ENCODE data around the gene CYTH4. TPM values are rescaled to one million over a fixed set of nuclear protein-coding genes. Genes with fewer than 3 reads are reported as not detected.
A peak's percentile ranks its signal among the peaks of the same experiment; 100 is the strongest.

CYTH4 gene
- total RNA-seq, 4 donors from 2014 or later, result 5.1 to 27.3 (median 9.4) TPM

DNA sequence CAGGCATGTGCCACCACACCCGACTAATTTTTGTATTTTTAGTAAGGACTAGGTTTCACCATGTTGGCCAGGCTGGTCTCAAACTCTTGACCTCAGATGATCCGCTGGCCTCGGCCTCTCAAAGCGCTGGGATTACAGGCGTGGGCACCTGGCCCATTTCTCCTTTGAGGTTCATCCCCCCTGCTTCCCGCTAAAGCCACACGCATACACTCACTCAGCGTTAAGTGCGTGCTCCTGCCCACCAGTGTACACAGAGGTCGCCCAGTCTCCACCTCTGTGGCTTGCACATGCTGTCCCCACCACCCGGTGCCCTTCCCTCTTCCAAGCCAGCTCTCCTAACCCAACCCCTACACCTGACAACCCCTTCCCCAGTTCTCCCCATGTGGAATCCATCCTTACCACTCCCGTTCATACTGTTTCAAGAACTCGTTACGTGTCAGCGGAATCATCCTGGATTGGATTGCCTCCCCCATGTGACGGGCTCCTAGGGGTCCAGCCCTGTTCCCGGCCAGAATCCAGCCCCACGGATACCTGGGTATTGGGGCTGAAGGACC is 15.7 kb upstream of the CYTH4 start:
- WGBS, result 61% methylated on average over 15 of the region's 18 CpGs
- Histone ChIP-seq H3K9me3 (peaks cover 0 to 20% (median 15%) of the 10 kb centered on the region in 4 donors), H3K4me1 (peaks cover 0 to 9% (median 8%) of the 10 kb centered on the region in 4 donors), H3K27me3 (peaks cover 0 to 80% (median 0%) of the 10 kb centered on the region in 4 donors), H3K4me3 (peak overlapping the region; percentile 33 to 53 (median 38)), H3K36me3 (no peaks in the 10 kb centered on the region), H3K27ac (replicated peaks in 1 of 4) (no peak overlapping the region)
- intact Hi-C loops (cut with DNase I), result no loop called here
- no peak for DNase-seq (ENCODE audit: extremely low spot score)
- no peak for TF ChIP-seq POLR2AphosphoS5 (IDR thresholded peaks at IDR 0.05)
- TF ChIP-seq POLR2A (IDR thresholded peaks at IDR 0.05; ENCODE audit: low read depth), result no peak
- TF ChIP-seq EP300 (IDR thresholded peaks at IDR 0.05), result no peak
- no peak for TF ChIP-seq CTCF (IDR thresholded peaks at IDR 0.05)

- Histone ChIP-seq H3K9me3 (peaks cover 0 to 20% (median 15%) of the 10 kb centered on the region in 4 donors), H3K36me3 (no peaks in the 10 kb centered on the region), H3K27me3 (peaks cover 0 to 81% (median 0%) of the 10 kb centered on the region in 4 donors), H3K4me3 (peak overlapping the region; percentile 33 to 53 (median 38)), H3K4me1 (peaks cover 0 to 9% (median 8%) of the 10 kb centered on the region in 4 donors), H3K27ac (replicated peaks in 1 of 4) (peak overlapping the region in 1 of 4 donors; percentile 28)
- intact Hi-C loops (cut with DNase I), result no loop called here
- no peak for DNase-seq (ENCODE audit: extremely low spot score)
- TF ChIP-seq CTCF (IDR thresholded peaks at IDR 0.05), result peak; percentile 35 to 55 (median 48)
- TF ChIP-seq POLR2AphosphoS5 (IDR thresholded peaks at IDR 0.05), result no peak
- 23% methylated on average over 10 of the region's 22 CpGs for WGBS
These were observed 15.1 kb upstream of the CYTH4 start for GRCh38 chr22:37267135-37267587.

- H3K4me3 ChIP-seq, result peak overlapping the region in 2 of 4 donors; percentile 33 to 53
- H3K36me3 ChIP-seq, result no peaks in the 10 kb centered on the region
- H3K4me1 ChIP-seq, result peaks cover 0 to 9% (median 8%) of the 10 kb centered on the region in 4 donors
- intact Hi-C loops (cut with DNase I), result no loop called here
- peaks cover 0 to 20% (median 15%) of the 10 kb centered on the region in 4 donors for H3K9me3 ChIP-seq
- peaks cover 0 to 78% (median 0%) of the 10 kb centered on the region in 4 donors for H3K27me3 ChIP-seq
- WGBS, result 70% methylated on average over 9 of the region's 11 CpGs
- TF ChIP-seq POLR2AphosphoS5 (IDR thresholded peaks at IDR 0.05), result no peak
- TF ChIP-seq POLR2A (IDR thresholded peaks at IDR 0.05; ENCODE audit: low read depth), result no peak
- TF ChIP-seq EP300 (IDR thresholded peaks at IDR 0.05), result no peak
- H3K27ac ChIP-seq (replicated peaks in 1 of 4), result peak overlapping the region in 1 of 4 donors; percentile 28
- DNase-seq (ENCODE audit: extremely low spot score), result no peak
These were observed 14.5 kb upstream of the CYTH4 start for GRCh38 chr22:37267661-37268413.

DNA sequence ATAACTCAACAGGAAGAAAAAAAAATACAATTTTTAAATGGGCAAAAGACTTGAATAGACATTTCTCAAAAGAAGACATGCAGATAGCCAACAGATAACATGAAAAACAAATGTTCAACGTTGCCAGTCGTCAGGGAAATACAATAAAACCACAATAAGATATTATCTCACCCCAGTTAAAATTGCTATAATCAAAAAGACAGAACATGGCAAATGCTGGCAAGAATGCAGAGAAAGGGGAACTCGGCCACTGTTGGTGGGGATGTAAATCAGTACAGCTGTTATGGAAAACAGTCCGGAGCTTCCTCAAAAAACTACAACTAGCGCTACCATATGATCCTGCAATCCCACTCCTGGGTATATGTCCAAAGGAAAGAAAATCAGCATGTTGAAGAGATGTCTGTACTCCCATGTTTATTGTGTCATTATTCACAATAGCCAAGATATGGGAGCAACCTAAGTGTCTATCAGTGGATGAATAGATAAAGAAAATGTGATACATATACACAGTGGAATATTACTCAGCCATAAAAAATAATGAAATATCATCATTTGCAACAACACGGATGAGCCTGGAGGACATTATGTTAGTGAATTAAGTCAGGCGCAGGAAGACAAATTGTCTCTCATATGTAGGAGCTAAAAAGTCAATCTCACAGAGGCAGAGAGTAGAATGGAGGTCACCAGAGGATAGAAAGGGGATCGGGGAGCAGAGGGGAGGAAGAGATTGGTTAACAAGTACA is 12.2 kb upstream of the CYTH4 start:
- DNase-seq (ENCODE audit: extremely low spot score), result no peak
- 64% methylated on average over 8 of the region's 8 CpGs for WGBS

More for the DNA sequence above, 12.2 kb upstream of the CYTH4 start:
- Histone ChIP-seq H3K9me3 (peaks cover 0 to 2% (median 0%) of the 10 kb centered on the region in 4 donors), H3K27me3 (peaks cover 0 to 81% (median 2%) of the 10 kb centered on the region in 4 donors), H3K36me3 (no peaks in the 10 kb centered on the region), H3K4me3 (no peak overlapping the region), H3K27ac (replicated peaks in 1 of 4) (no peak overlapping the region), H3K4me1 (peaks cover 0 to 14% (median 8%) of the 10 kb centered on the region in 4 donors)
- intact Hi-C loops (cut with DNase I), result no loop called here
- TF ChIP-seq CTCF (IDR thresholded peaks at IDR 0.05) (no peak), EP300 (IDR thresholded peaks at IDR 0.05) (no peak), POLR2AphosphoS5 (IDR thresholded peaks at IDR 0.05) (no peak), POLR2A (IDR thresholded peaks at IDR 0.05; ENCODE audit: low read depth) (no peak)
